HG03432 (cell line): ENCODE data around the gene TMEM179.

Source experiments
- ATAC-seq: cut with Tn5 transposase; IDR thresholded peaks from one replicate; pipeline ENCODE4 v1.9.1; 2021; ENCODE audit warnings: mild to moderate bottlenecking, moderate library complexity; ENCODE audit not compliant: unreplicated experiment

The TMEM179 gene

GRCh38 chr14:104573930-104574329 lies 30.6 kb downstream of the TMEM179 start:
- ATAC-seq = no peak

- no peak for ATAC-seq
Observed at GRCh38 chr14:104572668-104573067, 31.9 kb downstream of the TMEM179 start.

GRCh38 chr14:104572024-104572626 lies 32.4 kb downstream of the TMEM179 start:
- no peak for ATAC-seq

- no peak for ATAC-seq
Observed at GRCh38 chr14:104571246-104571645, 33.3 kb downstream of the TMEM179 start.

GRCh38 chr14:104569435-104569834 lies 35.1 kb downstream of the TMEM179 start:
- no peak for ATAC-seq

- ATAC-seq = no peak
Observed at GRCh38 chr14:104568620-104569019, 36.0 kb downstream of the TMEM179 start.

- no peak for ATAC-seq
Observed at GRCh38 chr14:104567957-104568225, 36.7 kb downstream of the TMEM179 start.

GRCh38 chr14:104567141-104567956 lies 37.2 kb downstream of the TMEM179 start:
- ATAC-seq = no peak

- no peak for ATAC-seq
Observed at GRCh38 chr14:104564744-104565679, 39.6 kb downstream of the TMEM179 start.

- ATAC-seq = no peak
Observed at GRCh38 chr14:104563742-104564615, 40.6 kb downstream of the TMEM179 start.

- ATAC-seq = no peak
Observed at GRCh38 chr14:104563191-104563741, 41.3 kb downstream of the TMEM179 start.

- no peak for ATAC-seq
Observed at GRCh38 chr14:104562606-104563005, 42.0 kb downstream of the TMEM179 start.

- ATAC-seq = no peak
Observed at GRCh38 chr14:104561632-104562495, 42.7 kb downstream of the TMEM179 start.

- ATAC-seq = no peak
Observed at GRCh38 chr14:104561124-104561557, 43.4 kb downstream of the TMEM179 start.

- ATAC-seq = no peak
Observed at GRCh38 chr14:104560586-104560945, 44.0 kb downstream of the TMEM179 start.

GRCh38 chr14:104559804-104560585 lies 44.6 kb downstream of the TMEM179 start:
- ATAC-seq = no peak

- ATAC-seq = no peak
Observed at GRCh38 chr14:104559028-104559803, 45.4 kb downstream of the TMEM179 start.
